Myocyte (in vitro differentiated cells): ENCODE data around the gene PLD6. TPM values are rescaled to one million over a fixed set of nuclear protein-coding genes. Genes with fewer than 3 reads are reported as not detected.
A peak's percentile ranks its signal among the peaks of the same experiment; 100 is the strongest.
"Not testable (repeated sequence)": the region's sequence is repeated elsewhere in the genome, so short reads cannot be mapped to it uniquely, and the experiment has no call there.

ENCODE experiments used
- DNase-seq: peaks from one replicate; pipeline ENCODE4 v3.0.0-alpha.2; 2012; ENCODE audit warnings: low read depth
- polyA plus RNA-seq: library from polyadenylated mRNA; unstranded; fragments of >200 nt; gene quantifications from one replicate; pipeline ENCODE4 v1.2.1, GENCODE V29; 2012; ENCODE audit warnings: missing spikeins
- total RNA-seq: library from RNA; depleted of rRNA; stranded (reverse); fragments of >200 nt; gene quantifications from 2 replicates; pipeline ENCODE4 v1.2.3, GENCODE V29; 2014

The PLD6 gene
- total RNA-seq: 8.8 and 9.4 TPM in 2 replicates
- 5.4 TPM for polyA plus RNA-seq

- DNase-seq: peak; percentile 87
Measured at GRCh38 chr17:17206124-17206912, at the start of gene PLD6. TSS of gene PLD6 (minus strand) at chr17:17206333. CDS start at chr17:17206286, 47 bp downstream.

GRCh38 chr17:17255689-17256088 lies 49.6 kb upstream of the PLD6 start:
- DNase-seq: not testable (repeated sequence)

GRCh38 chr17:17254036-17254435 lies 47.9 kb upstream of the PLD6 start:
- DNase-seq: no peak

- no peak for DNase-seq
Measured at GRCh38 chr17:17253406-17253805, 47.3 kb upstream of the PLD6 start.

GRCh38 chr17:17252149-17252661 lies 46.1 kb upstream of the PLD6 start:
- no peak for DNase-seq

GRCh38 chr17:17246879-17247278 lies 40.7 kb upstream of the PLD6 start:
- no peak for DNase-seq

GRCh38 chr17:17243163-17243562 lies 37.0 kb upstream of the PLD6 start:
- no peak for DNase-seq

GRCh38 chr17:17242246-17242645 lies 36.1 kb upstream of the PLD6 start:
- DNase-seq: no peak

GRCh38 chr17:17241656-17242055 lies 35.5 kb upstream of the PLD6 start:
- no peak for DNase-seq

GRCh38 chr17:17239832-17240231 lies 33.7 kb upstream of the PLD6 start:
- no peak for DNase-seq

- peak; percentile 92 for DNase-seq
Measured at GRCh38 chr17:17237026-17237799, 31.1 kb upstream of the PLD6 start, which contains the start of gene FLCN. TSS of gene FLCN (minus strand) at chr17:17237168. CDS start at chr17:17228137, 9,031 bp downstream.

- peak; percentile 77 for DNase-seq
Measured at GRCh38 chr17:17236295-17237025, 30.3 kb upstream of the PLD6 start.

GRCh38 chr17:17235212-17236174 lies 29.4 kb upstream of the PLD6 start:
- DNase-seq: peak; percentile 59

GRCh38 chr17:17232303-17232621 lies 26.1 kb upstream of the PLD6 start:
- DNase-seq: peak; percentile 22

- DNase-seq: no peak
Measured at GRCh38 chr17:17231621-17232302, 25.6 kb upstream of the PLD6 start.

- DNase-seq: peak; percentile 54
Measured at GRCh38 chr17:17229416-17230384, 23.6 kb upstream of the PLD6 start.

GRCh38 chr17:17228521-17229279 lies 22.6 kb upstream of the PLD6 start:
- no peak for DNase-seq
